ENCODE data around the gene BIRC6.
"Not testable (repeated sequence)": the region's sequence is repeated elsewhere in the genome, so short reads cannot be mapped to it uniquely, and the experiment has no call there.

The BIRC6 gene

GRCh38 chr2:32622570-32623310, 265.9 kb downstream of the BIRC6 start:
- DNase-seq (ENCODE audit: low spot score), result no peak

- DNase-seq (ENCODE audit: low spot score), result no peak
These were observed 266.5 kb downstream of the BIRC6 start for GRCh38 chr2:32623311-32623706.

- no peak for DNase-seq (ENCODE audit: low spot score)
These were observed 268.0 kb downstream of the BIRC6 start for GRCh38 chr2:32624812-32625211.

GRCh38 chr2:32626639-32627221, 269.9 kb downstream of the BIRC6 start:
- no peak for DNase-seq (ENCODE audit: low spot score)

DNA sequence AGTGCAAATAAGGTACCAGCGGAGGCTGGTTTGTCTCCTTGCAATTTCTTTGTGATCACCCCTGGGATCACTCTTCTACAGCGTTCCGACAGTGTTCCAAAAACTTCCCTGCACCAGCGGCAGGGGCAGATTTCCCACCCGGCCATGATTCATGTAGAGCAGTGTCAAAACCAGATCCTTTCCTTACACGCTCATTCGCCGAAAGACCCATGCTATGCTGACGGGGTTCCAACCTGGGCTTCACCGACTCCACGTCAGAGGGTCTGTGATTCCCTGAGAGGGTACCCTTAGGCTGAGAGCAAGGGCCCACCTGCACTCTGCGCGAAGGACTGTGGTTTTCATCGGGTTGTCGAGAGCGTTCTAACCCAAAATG, 270.6 kb downstream of the BIRC6 start:
- DNase-seq (ENCODE audit: low spot score), result no peak

DNA sequence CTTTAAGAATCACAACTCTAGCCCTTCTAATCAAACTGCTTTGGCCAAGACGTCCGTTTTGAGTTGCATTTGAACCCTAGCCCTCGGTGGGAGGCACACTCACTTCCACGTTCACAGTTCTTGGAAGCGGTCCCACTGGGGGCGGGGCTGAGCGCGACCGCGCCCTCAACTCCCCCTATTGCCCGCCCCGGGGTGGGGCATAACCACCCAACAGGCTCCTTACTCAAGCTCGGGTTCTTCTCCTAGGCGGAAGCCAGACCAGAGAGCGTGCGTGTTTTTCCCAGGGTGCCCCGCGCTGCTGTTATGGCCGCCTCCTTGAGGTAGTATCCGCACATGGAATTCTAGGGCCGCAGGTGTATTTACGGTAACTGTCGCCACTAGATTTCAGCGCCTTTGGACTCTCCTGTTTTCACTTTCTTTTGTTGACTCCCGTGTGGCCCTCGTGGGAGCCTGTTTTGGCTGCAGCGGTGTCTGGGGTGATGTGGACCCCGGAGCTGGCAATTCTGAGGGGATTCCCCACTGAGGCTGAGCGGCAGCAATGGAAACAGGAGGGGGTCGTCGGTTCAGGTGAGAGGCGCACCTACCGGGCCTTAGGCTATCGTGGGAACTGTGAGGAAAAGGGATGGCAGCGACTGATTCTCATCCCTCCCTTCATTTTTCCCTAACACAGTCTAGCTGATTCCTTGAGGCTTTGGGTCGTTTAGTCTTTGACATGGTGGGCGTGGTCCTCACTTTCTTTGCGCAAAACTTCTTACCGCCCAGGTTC, 271.2 kb downstream of the BIRC6 start, which contains the start of gene TTC27:
Gene TTC27 (plus strand): TSS at position 237 of the 766 bp plus-strand sequence. CDS start 243 bp downstream, at position 480.
- DNase-seq (ENCODE audit: low spot score), result peak; percentile 71

- no peak for DNase-seq (ENCODE audit: low spot score)
These were observed 275.3 kb downstream of the BIRC6 start for GRCh38 chr2:32632089-32632488.

- DNase-seq (ENCODE audit: low spot score), result no peak
These were observed 276.2 kb downstream of the BIRC6 start for GRCh38 chr2:32633040-32633439.

DNA sequence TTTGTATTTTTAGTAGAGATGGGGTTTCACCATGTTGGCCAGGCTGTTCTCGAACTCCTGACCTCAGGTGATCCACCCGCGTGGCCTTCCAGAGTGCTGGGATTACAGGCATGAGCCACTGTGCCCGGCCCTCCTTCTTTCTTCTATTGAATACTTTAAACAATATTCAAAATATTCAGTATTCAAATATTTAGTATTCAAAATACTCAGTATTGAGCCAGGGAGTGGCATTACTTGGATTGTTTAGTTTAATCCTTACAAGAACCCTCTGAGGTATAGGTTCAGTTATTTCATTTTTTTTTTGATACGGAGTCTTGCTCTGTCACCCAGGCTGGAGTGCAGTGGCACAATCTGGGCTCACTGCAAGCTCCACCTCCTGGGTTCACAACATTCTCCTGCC, 281.7 kb downstream of the BIRC6 start:
- DNase-seq (ENCODE audit: low spot score), result not testable (repeated sequence)

- DNase-seq (ENCODE audit: low spot score), result no peak
These were observed 284.4 kb downstream of the BIRC6 start for GRCh38 chr2:32641180-32641579.

DNA sequence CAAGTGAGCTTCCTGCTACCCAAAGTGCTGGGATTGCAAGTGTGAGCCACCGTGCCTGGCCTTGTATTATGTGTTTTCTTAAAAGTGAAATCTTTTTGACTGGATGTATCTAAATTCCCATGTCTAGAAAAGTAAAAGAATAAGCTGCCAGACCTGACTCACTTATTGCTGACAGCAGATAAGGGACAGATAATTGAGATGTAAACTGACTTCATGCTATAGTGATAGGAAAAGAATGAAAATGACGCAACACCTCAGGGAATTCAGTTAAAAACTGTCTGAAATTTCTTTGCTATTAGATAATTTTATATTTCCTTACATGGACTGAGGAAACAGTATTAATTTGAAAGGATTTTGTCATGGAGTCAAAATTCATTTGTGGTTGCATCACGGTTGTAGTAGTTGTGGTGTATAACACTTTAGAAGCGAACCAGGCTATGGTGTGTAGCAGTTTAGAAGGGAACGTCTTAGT, 290.4 kb downstream of the BIRC6 start:
- no peak for DNase-seq (ENCODE audit: low spot score)

DNA sequence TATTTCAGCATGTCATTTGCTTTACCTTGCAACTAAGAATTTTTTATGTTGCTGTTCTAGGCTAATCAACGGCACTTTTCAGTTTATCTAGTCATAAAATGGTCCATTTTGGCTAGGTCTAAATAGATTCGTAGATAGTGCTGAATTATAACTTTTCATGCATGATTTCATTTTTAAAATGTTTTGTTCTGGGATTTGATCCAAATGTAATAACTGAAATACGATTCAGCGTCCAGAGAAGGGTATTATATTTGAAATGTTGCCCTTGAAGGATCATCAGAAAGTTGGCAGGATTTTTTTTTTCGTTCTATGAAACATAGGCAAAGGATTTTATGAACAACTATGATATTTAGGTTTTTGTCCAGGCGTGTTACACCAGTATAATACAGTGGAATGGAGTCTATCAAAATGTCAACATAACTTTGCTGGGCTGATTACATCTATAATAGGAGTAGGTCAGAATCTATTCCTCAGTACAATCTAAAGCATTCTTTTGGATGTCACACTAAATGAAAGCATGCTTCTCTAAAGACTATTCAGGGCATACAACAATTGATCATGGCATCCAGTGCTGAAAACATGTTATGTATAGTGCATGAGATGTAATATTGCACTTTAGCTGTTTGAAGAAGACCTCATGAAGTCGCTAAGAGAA, 295.9 kb downstream of the BIRC6 start:
- no peak for DNase-seq (ENCODE audit: low spot score)

DNA sequence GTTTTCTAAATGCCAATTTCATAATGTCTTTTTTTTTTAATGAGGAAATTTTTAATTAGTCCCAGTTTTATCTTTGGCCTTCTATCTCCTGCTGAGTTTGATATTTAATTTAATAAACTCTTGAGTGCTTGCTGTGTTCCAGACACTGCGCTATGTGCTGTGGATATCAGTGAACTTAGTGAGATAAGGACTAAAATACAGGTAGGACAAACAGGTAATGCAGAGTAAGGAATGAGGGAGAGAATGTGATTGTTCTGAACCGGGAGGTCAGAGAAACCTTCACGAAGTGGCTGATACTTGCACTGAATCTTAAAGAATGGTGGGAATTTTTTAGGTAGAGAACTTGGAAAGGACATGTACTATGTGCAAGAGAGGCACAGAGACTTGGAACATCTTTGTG, 299.2 kb downstream of the BIRC6 start:
- DNase-seq (ENCODE audit: low spot score), result no peak

- no peak for DNase-seq (ENCODE audit: low spot score)
These were observed 307.0 kb downstream of the BIRC6 start for GRCh38 chr2:32663864-32664263.

GRCh38 chr2:32666704-32667103, 309.9 kb downstream of the BIRC6 start:
- no peak for DNase-seq (ENCODE audit: low spot score)

DNA sequence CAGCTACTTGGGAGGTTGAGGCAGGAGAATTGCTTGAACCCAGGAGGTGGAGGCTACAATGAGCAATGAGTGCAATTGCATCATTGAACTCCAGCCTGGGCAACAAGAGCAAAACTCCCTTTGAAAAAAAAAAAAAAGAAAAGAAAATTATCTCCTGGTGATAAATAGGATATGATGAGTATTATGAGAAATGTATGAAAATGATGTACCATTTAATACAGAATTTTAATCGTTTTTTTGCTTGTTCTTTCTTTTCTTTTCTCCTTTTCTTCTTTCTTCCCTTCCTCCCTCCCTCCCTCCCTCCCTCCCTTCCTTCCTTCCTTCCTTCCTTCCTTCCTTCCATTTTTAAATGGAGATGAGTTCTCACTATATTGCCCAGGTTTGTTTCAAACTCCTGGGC, 311.4 kb downstream of the BIRC6 start:
- no peak for DNase-seq (ENCODE audit: low spot score)
